ENCODE measurements around the gene ZBTB7A. TPM values are rescaled to one million over a fixed set of nuclear protein-coding genes. Genes with fewer than 3 reads are reported as not detected.

Gene ZBTB7A
- total RNA-seq, 1 experiment from 2014 or later: 49.5 TPM

- peak overlapping the region; percentile 91 for H3K4me2 ChIP-seq (ENCODE audit: low read length)
- peak overlapping the region; percentile 36 to 50 for H3K4me3 ChIP-seq (replicated peaks in 1 of 2; ENCODE audit: low read depth in 1 of 2, low read length in 2 of 2)
- ChIA-PET CTCF (no interaction called here), RAD21 (ENCODE audit: low non-redundant PET in 1 of 2, low total read pairs in 2 of 2, uncharacterized antibody in 2 of 2, unreplicated experiment in 2 of 2) (no interaction called here), POLR2A (interaction anchor here (0.6 kb wide), 2 partner anchors 70 to 73 kb away, joined by 3 read pairs; no protein-coding TSS in a partner anchor)
- peaks cover 11% of the 10 kb centered on the region; the same call in 1 of the 2 replicates for H4K20me1 ChIP-seq (ENCODE audit: insufficient read depth)
- no peaks in the 10 kb centered on the region for H3K9me2 ChIP-seq (ENCODE audit: insufficient read depth)
- peak overlapping the region; percentile 62 for H3K9ac ChIP-seq (ENCODE audit: low read length)
- peaks cover 83% of the 10 kb centered on the region for H3K79me2 ChIP-seq (ENCODE audit: insufficient read depth, low read length)
- intact Hi-C loops (cut with micrococcal nuclease): loop anchor here (5.0 to 10.0 kb wide), 3 partner anchors 73 to 357 kb away; partner anchors contain the start of genes PIP5K1C and TJP3
- ATAC-seq (no peak), DNase-seq (ENCODE audit: low read depth, low spot score) (no peak)
- H3K27me3 ChIP-seq (ENCODE audit: insufficient read depth, low read length): no peaks in the 10 kb centered on the region
- peak overlapping the region; percentile 96 for H3K27ac ChIP-seq (ENCODE audit: low read depth, low read length)
- H3K9me3 ChIP-seq (ENCODE audit: control insufficient read depth in 1 of 2, insufficient read depth in 1 of 2, low read depth in 1 of 2, low read length in 2 of 2): no peaks in the 10 kb centered on the region
- BruUV-seq (replicated peaks): no TSS peak
- peaks cover 0 to 11% of the 10 kb centered on the region in 2 experiments; a peak in 1 of 4 replicates for H3K36me3 ChIP-seq (ENCODE audit: control insufficient read depth in 1 of 2, insufficient read depth in 2 of 2, low read length in 2 of 2)
- no peak overlapping the region for H2AFZ ChIP-seq (ENCODE audit: low read depth, low read length, poor library complexity, severe bottlenecking)
- peaks cover 57 to 66% of the 10 kb centered on the region in 2 experiments for H3K4me1 ChIP-seq (ENCODE audit: control insufficient read depth in 1 of 2, insufficient read depth in 2 of 2, low read length in 2 of 2)
- no peak for TF ChIP-seq SRF (IDR thresholded peaks at IDR 0.05; ENCODE audit: low read depth)
- no peak for TF ChIP-seq POLR2AphosphoS5 (IDR thresholded peaks at IDR 0.05; ENCODE audit: low read depth, low read length)
- 0 out of 2 replicates have a peak, but pooled peaks have one; percentile 10 for TF ChIP-seq EGR1 (IDR thresholded peaks at IDR 0.05; ENCODE audit: low read depth)
- TF ChIP-seq POLR2A (IDR thresholded peaks at IDR 0.05; ENCODE audit: borderline replicate concordance, extremely low read depth, insufficient read depth, insufficient read length): no peak
- no peak for TF ChIP-seq REST (IDR thresholded peaks at IDR 0.05; ENCODE audit: low read depth)
- no peak for TF ChIP-seq EZH2phosphoT487 (IDR thresholded peaks at IDR 0.05; ENCODE audit: borderline replicate concordance)
- TF ChIP-seq ELF1 (IDR thresholded peaks at IDR 0.05; ENCODE audit: borderline replicate concordance, low read depth): no peak
- TF ChIP-seq ZFX (IDR thresholded peaks at IDR 0.05): 0 out of 2 replicates have a peak, but pooled peaks have one; percentile 3
- TF ChIP-seq SP1 (IDR thresholded peaks at IDR 0.05; ENCODE audit: low read depth): 0 out of 2 replicates have a peak, but pooled peaks have one; percentile 4
Measured at GRCh38 chr19:4061683-4062418, 4.8 kb downstream of the ZBTB7A start.
